Activated CD4-positive, alpha-beta T cell treated with anti-CD3 and anti-CD28 coated beads, Interleukin-2, amount 10 ng/mL, durations not matched to agents 7 days and 5 days (primary cell): Measurements from ENCODE around the gene TMUB1. TPM values are rescaled to one million over a fixed set of nuclear protein-coding genes. Genes with fewer than 3 reads are reported as not detected.

Experiments used
- CTCF ChIA-PET: fragments of 350-600 bp; sonication (Branson Sonifier 250); formaldehyde crosslinking; loops from one replicate; lab custom pipeline; 2021; ENCODE audit warnings: antibody characterized with exemption; lab: Charles Lee
- POLR2A ChIA-PET: fragments of 350-600 bp; sonication (Branson Sonifier 250); formaldehyde crosslinking; loops from one replicate; lab custom pipeline; 2021; ENCODE audit warnings: antibody characterized with exemption; lab: Charles Lee
- DNase-seq: peaks from one replicate; pipeline ENCODE4 v3.0.0-alpha.2; 2020
- H3K27ac Mint-ChIP-seq: one replicate; pipeline ENCODE4 v1.8.0; 2021; ENCODE audit warnings: mild to moderate bottlenecking, moderate library complexity, mixed read lengths
- H3K27me3 Mint-ChIP-seq: one replicate; pipeline ENCODE4 v1.8.0; 2021; ENCODE audit warnings: mixed read lengths
- H3K36me3 Mint-ChIP-seq: one replicate; pipeline ENCODE4 v1.8.0; 2021; ENCODE audit warnings: low read depth, mixed read lengths
- H3K4me1 Mint-ChIP-seq: one replicate; pipeline ENCODE4 v1.8.0; 2021; ENCODE audit warnings: mixed read lengths
- H3K4me3 Mint-ChIP-seq: one replicate; pipeline ENCODE4 v1.8.0; 2021; ENCODE audit warnings: mild to moderate bottlenecking, moderate library complexity, mixed read lengths
- H3K9me3 Mint-ChIP-seq: one replicate; pipeline ENCODE4 v1.8.0; 2021; ENCODE audit warnings: mixed read lengths
- total RNA-seq, 2 experiments: library from RNA; stranded (reverse); gene quantifications; one replicate each; pipeline ENCODE4 v1.2.3, GENCODE V29; 2021

TMUB1 gene
- total RNA-seq, 2 experiments from 2014 or later = 73.7 to 77.1 TPM

- no peak for DNase-seq
- POLR2A ChIA-PET = no interaction called here
- Mint-ChIP-seq H3K4me1 (peaks cover 22% of the 10 kb centered on the region), H3K36me3 (peaks cover 9% of the 10 kb centered on the region), H3K9me3 (no peaks in the 10 kb centered on the region), H3K27ac (no peak overlapping the region), H3K27me3 (no peaks in the 10 kb centered on the region), H3K4me3 (no peak overlapping the region)
- CTCF ChIA-PET = interaction anchor here (0.8 to 2.9 kb wide), 2 partner anchors 17 kb away, joined by 4 to 9 read pairs; no protein-coding TSS in a partner anchor
Observed at GRCh38 chr7:151076863-151077704, 6.2 kb downstream of the TMUB1 start.

DNA sequence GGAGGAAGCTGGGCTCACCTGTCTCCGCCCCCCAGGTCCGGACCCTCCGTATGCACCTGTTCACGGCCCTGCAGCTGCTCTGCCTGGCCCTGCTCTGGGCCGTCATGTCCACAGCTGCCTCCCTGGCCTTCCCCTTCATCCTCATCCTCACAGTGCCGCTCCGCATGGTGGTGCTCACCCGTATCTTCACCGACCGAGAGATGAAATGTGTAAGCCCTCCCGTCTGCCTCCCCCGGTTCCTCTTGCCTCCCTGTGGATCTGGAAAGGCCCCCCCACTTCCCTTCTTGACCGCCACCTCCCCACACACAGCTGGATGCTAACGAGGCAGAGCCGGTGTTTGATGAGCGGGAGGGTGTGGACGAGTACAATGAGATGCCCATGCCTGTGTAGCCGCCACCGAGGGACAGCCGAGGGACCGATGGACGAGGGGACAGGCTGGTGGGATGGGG lies 7.3 kb downstream of the TMUB1 start:
- CTCF ChIA-PET = interaction anchor here (0.6 kb wide), 1 partner anchor 86 kb away, joined by 3 read pairs; no protein-coding TSS in a partner anchor
- Mint-ChIP-seq H3K4me3 (no peak overlapping the region), H3K9me3 (no peaks in the 10 kb centered on the region), H3K4me1 (peaks cover 20% of the 10 kb centered on the region), H3K27me3 (no peaks in the 10 kb centered on the region), H3K27ac (peak overlapping the region; percentile 66), H3K36me3 (peaks cover 9% of the 10 kb centered on the region)
- DNase-seq = no peak
- POLR2A ChIA-PET = no interaction called here

GRCh38 chr7:151075662-151075971 lies 7.7 kb downstream of the TMUB1 start:
- peaks cover 20% of the 10 kb centered on the region for H3K4me1 Mint-ChIP-seq
- H3K36me3 Mint-ChIP-seq = peaks cover 11% of the 10 kb centered on the region
- H3K9me3 Mint-ChIP-seq = no peaks in the 10 kb centered on the region
- H3K27ac Mint-ChIP-seq = no peak overlapping the region
- POLR2A ChIA-PET = no interaction called here
- H3K27me3 Mint-ChIP-seq = no peaks in the 10 kb centered on the region
- DNase-seq = no peak
- no peak overlapping the region for H3K4me3 Mint-ChIP-seq
- CTCF ChIA-PET = no interaction called here

GRCh38 chr7:151074817-151075661 lies 8.3 kb downstream of the TMUB1 start:
- peaks cover 20% of the 10 kb centered on the region for H3K4me1 Mint-ChIP-seq
- no peak overlapping the region for H3K27ac Mint-ChIP-seq
- no peaks in the 10 kb centered on the region for H3K9me3 Mint-ChIP-seq
- no peak for DNase-seq
- H3K27me3 Mint-ChIP-seq = no peaks in the 10 kb centered on the region
- no peak overlapping the region for H3K4me3 Mint-ChIP-seq
- H3K36me3 Mint-ChIP-seq = peaks cover 13% of the 10 kb centered on the region
- ChIA-PET CTCF (interaction anchor here (1.1 kb wide), 1 partner anchor 9 kb away, joined by 3 read pairs; no protein-coding TSS in a partner anchor), POLR2A (no interaction called here)

DNA sequence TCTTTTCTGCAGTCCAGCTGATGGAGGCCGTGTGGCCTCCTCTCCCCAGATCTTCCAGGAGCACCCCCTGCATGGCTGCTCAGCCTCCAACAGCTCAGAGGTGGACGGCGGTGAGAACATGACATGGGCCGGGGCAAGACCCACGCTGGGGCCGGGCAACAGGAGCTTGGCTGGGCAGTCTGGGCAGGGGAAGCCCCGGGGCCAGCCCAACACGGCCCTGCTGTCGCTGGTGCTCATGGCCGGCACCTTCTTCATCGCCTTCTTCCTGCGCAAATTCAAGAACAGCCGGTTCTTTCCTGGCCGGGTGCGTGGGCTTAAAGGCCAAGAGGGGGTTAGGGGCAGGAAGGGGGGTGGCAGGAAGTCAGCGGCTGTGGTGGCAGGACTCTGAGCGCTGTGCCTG lies 9.3 kb downstream of the TMUB1 start:
- Mint-ChIP-seq H3K36me3 (peaks cover 19% of the 10 kb centered on the region), H3K4me3 (no peak overlapping the region), H3K27ac (no peak overlapping the region), H3K9me3 (no peaks in the 10 kb centered on the region), H3K27me3 (no peaks in the 10 kb centered on the region), H3K4me1 (peaks cover 10% of the 10 kb centered on the region)
- ChIA-PET CTCF (interaction anchor here (1.1 to 2.4 kb wide), 3 partner anchors 8 to 29 kb away, joined by 3 to 6 read pairs (median 4); no protein-coding TSS in a partner anchor), POLR2A (no interaction called here)
- DNase-seq = no peak

- Mint-ChIP-seq H3K4me1 (no peaks in the 10 kb centered on the region), H3K9me3 (no peaks in the 10 kb centered on the region), H3K36me3 (peaks cover 23% of the 10 kb centered on the region), H3K27ac (no peak overlapping the region), H3K27me3 (no peaks in the 10 kb centered on the region), H3K4me3 (no peak overlapping the region)
- no peak for DNase-seq
- CTCF ChIA-PET = interaction anchor here (0.6 to 2.4 kb wide), 3 partner anchors 8 to 86 kb away, joined by 3 to 6 read pairs (median 4); no protein-coding TSS in a partner anchor
- POLR2A ChIA-PET = no interaction called here
Observed at GRCh38 chr7:151071032-151071866, 12.0 kb downstream of the TMUB1 start.

DNA sequence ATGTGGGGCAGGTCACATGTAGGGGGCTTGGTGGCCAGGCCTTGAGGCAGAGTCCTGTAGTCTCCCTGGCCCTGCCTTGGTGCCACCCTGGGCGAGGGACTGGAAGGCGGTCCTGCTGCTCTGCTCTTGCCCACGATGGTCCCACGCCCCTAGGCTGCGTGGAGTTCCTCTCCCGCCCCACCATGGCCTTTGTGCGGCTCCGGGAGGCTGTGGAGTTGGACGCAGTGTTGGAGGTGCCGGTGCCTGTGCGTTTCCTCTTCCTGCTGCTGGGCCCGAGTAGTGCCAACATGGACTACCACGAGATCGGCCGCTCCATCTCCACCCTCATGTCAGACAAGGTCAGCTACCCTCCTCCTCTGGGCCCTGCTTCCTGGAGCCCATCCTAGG lies 12.7 kb downstream of the TMUB1 start:
- no peak overlapping the region for H3K27ac Mint-ChIP-seq
- POLR2A ChIA-PET = no interaction called here
- H3K4me1 Mint-ChIP-seq = no peaks in the 10 kb centered on the region
- H3K4me3 Mint-ChIP-seq = no peak overlapping the region
- H3K27me3 Mint-ChIP-seq = no peaks in the 10 kb centered on the region
- H3K9me3 Mint-ChIP-seq = no peaks in the 10 kb centered on the region
- H3K36me3 Mint-ChIP-seq = peaks cover 19% of the 10 kb centered on the region
- CTCF ChIA-PET = no interaction called here
- DNase-seq = no peak

GRCh38 chr7:151069841-151070573 lies 13.3 kb downstream of the TMUB1 start:
- H3K4me3 Mint-ChIP-seq = no peak overlapping the region
- H3K9me3 Mint-ChIP-seq = no peaks in the 10 kb centered on the region
- H3K27me3 Mint-ChIP-seq = no peaks in the 10 kb centered on the region
- peaks cover 22% of the 10 kb centered on the region for H3K36me3 Mint-ChIP-seq
- POLR2A ChIA-PET = no interaction called here
- no peak for DNase-seq
- H3K4me1 Mint-ChIP-seq = no peaks in the 10 kb centered on the region
- no peak overlapping the region for H3K27ac Mint-ChIP-seq
- CTCF ChIA-PET = interaction anchor here (0.7 kb wide), 1 partner anchor 17 kb away, joined by 3 read pairs; no protein-coding TSS in a partner anchor

GRCh38 chr7:151068069-151068773 lies 15.1 kb downstream of the TMUB1 start:
- POLR2A ChIA-PET = no interaction called here

GRCh38 chr7:151066273-151066974 lies 16.9 kb downstream of the TMUB1 start:
- Mint-ChIP-seq H3K27ac (no peak overlapping the region), H3K9me3 (no peaks in the 10 kb centered on the region)
- POLR2A ChIA-PET = no interaction called here

More at GRCh38 chr7:151068069-151068773, 15.1 kb downstream of the TMUB1 start:
- CTCF ChIA-PET = interaction anchor here (0.8 to 1.2 kb wide), 5 partner anchors 13 to 55 kb away, joined by 3 to 4 read pairs (median 3); partner anchors contain the start of genes AGAP3, FASTK and TMUB1
- H3K27ac Mint-ChIP-seq = no peak overlapping the region
- no peak for DNase-seq
- no peaks in the 10 kb centered on the region for H3K9me3 Mint-ChIP-seq
- no peaks in the 10 kb centered on the region for H3K4me1 Mint-ChIP-seq
- no peak overlapping the region for H3K4me3 Mint-ChIP-seq
- H3K36me3 Mint-ChIP-seq = peaks cover 26% of the 10 kb centered on the region
- no peaks in the 10 kb centered on the region for H3K27me3 Mint-ChIP-seq

DNA sequence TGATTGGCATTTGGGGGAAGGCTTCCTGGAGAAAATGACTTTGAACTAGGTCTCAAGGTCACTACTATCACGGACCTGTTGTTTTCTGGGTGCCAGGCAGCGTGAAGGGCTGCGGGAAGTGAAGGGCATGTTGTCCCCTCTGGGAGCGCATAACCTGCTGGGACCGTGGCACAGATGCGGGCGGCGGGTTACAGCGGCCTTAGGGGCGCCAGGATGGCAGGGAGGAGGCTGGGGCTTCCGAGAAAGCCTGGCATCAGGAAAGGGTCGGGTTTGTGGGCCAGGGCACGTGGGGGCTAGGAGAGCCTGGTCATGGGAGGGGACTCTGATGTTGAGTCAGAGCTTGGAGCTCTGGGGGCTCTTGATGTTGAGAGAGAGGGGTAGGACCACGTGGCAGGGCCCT lies 17.8 kb downstream of the TMUB1 start:
- POLR2A ChIA-PET = no interaction called here
- Mint-ChIP-seq H3K4me3 (no peak overlapping the region), H3K4me1 (peaks cover 14% of the 10 kb centered on the region), H3K9me3 (no peaks in the 10 kb centered on the region), H3K27me3 (no peaks in the 10 kb centered on the region), H3K27ac (no peak overlapping the region), H3K36me3 (peaks cover 24% of the 10 kb centered on the region)
- DNase-seq = no peak
- CTCF ChIA-PET = interaction anchor here (1.0 kb wide), 1 partner anchor 9 kb away, joined by 3 read pairs; no protein-coding TSS in a partner anchor

More at GRCh38 chr7:151066273-151066974, 16.9 kb downstream of the TMUB1 start:
- H3K36me3 Mint-ChIP-seq = peaks cover 26% of the 10 kb centered on the region
- no peak for DNase-seq
- CTCF ChIA-PET = interaction anchor here (1.0 to 1.4 kb wide), 2 partner anchors 8 kb away, joined by 3 to 4 read pairs; no protein-coding TSS in a partner anchor
- H3K4me1 Mint-ChIP-seq = peaks cover 6% of the 10 kb centered on the region
- H3K4me3 Mint-ChIP-seq = no peak overlapping the region
- no peaks in the 10 kb centered on the region for H3K27me3 Mint-ChIP-seq
